ENCODE measurements around the gene DYSF.

DNA sequence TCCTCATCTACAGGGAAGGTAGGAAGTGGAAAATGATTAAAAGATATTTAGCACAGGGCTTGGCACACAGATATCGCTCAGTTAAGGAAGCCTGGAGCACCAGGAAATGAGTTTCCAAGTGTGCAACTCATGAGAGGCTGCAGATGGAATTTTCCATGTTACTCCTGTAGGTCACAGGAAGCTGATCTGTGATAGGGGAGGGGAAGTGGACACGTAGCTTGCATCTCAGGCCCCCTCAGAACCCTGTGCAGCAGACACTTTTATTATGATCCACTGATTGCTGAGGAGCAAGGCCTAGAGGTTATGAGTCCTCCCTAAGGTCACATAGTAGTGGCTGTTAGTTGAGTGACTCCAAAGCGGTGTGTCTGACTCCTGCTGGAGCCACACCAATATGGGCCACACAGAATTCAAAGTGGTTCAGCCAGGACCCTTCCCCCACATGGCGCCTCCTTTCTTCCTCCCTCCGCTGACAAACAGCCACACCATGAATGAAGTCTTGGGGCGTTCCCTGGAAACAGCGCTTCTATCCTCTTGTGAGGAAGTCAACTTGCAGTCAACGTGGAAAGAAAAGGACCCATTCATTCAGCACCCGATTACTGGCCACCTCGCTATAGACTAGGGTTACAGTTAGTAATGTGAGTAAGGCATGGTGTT lies 21.5 kb downstream of the DYSF start:
- TF ChIP-seq, protein P1, sequence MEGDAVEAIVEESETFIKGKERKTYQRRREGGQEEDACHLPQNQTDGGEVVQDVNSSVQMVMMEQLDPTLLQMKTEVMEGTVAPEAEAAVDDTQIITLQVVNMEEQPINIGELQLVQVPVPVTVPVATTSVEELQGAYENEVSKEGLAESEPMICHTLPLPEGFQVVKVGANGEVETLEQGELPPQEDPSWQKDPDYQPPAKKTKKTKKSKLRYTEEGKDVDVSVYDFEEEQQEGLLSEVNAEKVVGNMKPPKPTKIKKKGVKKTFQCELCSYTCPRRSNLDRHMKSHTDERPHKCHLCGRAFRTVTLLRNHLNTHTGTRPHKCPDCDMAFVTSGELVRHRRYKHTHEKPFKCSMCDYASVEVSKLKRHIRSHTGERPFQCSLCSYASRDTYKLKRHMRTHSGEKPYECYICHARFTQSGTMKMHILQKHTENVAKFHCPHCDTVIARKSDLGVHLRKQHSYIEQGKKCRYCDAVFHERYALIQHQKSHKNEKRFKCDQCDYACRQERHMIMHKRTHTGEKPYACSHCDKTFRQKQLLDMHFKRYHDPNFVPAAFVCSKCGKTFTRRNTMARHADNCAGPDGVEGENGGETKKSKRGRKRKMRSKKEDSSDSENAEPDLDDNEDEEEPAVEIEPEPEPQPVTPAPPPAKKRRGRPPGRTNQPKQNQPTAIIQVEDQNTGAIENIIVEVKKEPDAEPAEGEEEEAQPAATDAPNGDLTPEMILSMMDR (optimal IDR thresholded peaks at IDR 0.05 in 1 of 3, IDR thresholded peaks at IDR 0.05 in 1 of 3, conservative IDR thresholded peaks at IDR 0.05 in 1 of 3; ENCODE audit: extremely low read depth in 1 of 3, insufficient read depth in 2 of 3, low read length in 3 of 3) = no peak
- no peak for TF ChIP-seq EZH2 (IDR thresholded peaks at IDR 0.05; ENCODE audit: low read length)

All from keratinocyte (primary cell).